A673 (cell line): ENCODE data around the gene CBFA2T3. TPM values are rescaled to one million over a fixed set of nuclear protein-coding genes. Genes with fewer than 3 reads are reported as not detected.

Experiments used
- BruUV-seq: library from RNA; stranded (reverse); fragments of 400-500 nt; replicated peaks from 2 replicates; lab custom pipeline; 2021; lab: Mats Ljungman, UMichigan
- CTCF ChIA-PET: fragments of 300-600 bp; sonication (Branson Sonifier 250); formaldehyde crosslinking; loops from one replicate; lab custom pipeline; 2022; ENCODE audit warnings: antibody characterized with exemption; lab: Charles Lee
- POLR2A ChIA-PET: fragments of 300-600 bp; sonication (Branson Sonifier 250); formaldehyde crosslinking; loops from one replicate; lab custom pipeline; 2022; ENCODE audit warnings: antibody characterized with exemption; ENCODE audit not compliant: low non-redundant PET; lab: Charles Lee
- DNase-seq: peaks from one replicate; pipeline ENCODE4 v3.0.0-alpha.2; 2015; ENCODE audit warnings: low spot score
- H3K27ac ChIP-seq: fragments of 200-600 bp; sonication (generic); 2 replicates; pipeline ENCODE4 v1.5.1; 2016; ENCODE audit warnings: mixed run types, low read depth, mild to moderate bottlenecking, mixed read lengths, antibody characterized with exemption, low read length; ENCODE audit not compliant: poor library complexity, severe bottlenecking
- H3K27me3 ChIP-seq: fragments of 200-600 bp; sonication (generic); replicated peaks from 2 replicates; pipeline ENCODE4 v1.6.1; 2017; ENCODE audit warnings: mixed run types, low read depth, mild to moderate bottlenecking, mixed read lengths, antibody characterized with exemption, low read length; ENCODE audit not compliant: insufficient read depth, poor library complexity
- H3K36me3 ChIP-seq: fragments of 200-600 bp; sonication (generic); 2 replicates; pipeline ENCODE4 v1.6.1; 2016; ENCODE audit warnings: mixed run types, mild to moderate bottlenecking, mixed read lengths, antibody characterized with exemption, low read length; ENCODE audit not compliant: insufficient read depth, poor library complexity, severe bottlenecking
- H3K4me1 ChIP-seq: fragments of 200-600 bp; sonication (generic); 2 replicates; pipeline ENCODE4 v1.6.1; 2017; ENCODE audit warnings: mixed run types, mild to moderate bottlenecking, mixed read lengths, antibody characterized with exemption, low read length; ENCODE audit not compliant: insufficient read depth, poor library complexity, severe bottlenecking
- H3K4me3 ChIP-seq: fragments of 200-600 bp; sonication (generic); 2 replicates; pipeline ENCODE4 v1.5.1; 2016; ENCODE audit warnings: low read depth, mixed run types, mild to moderate bottlenecking, mixed read lengths, low read length; ENCODE audit not compliant: poor library complexity, severe bottlenecking
- H3K9me3 ChIP-seq: fragments of 200-600 bp; sonication (generic); 2 replicates; pipeline ENCODE4 v1.6.1; 2016; ENCODE audit warnings: mixed run types, low read depth, mild to moderate bottlenecking, mixed read lengths, antibody characterized with exemption, low read length; ENCODE audit not compliant: poor library complexity, severe bottlenecking
- EZH2 ChIP-seq: fragments of 200-600 bp; sonication (generic); IDR thresholded peaks from 2 replicates; pipeline ENCODE4 v1.6.1; 2017; ENCODE audit warnings: borderline replicate concordance, low read depth, mild to moderate bottlenecking, mixed read lengths, antibody characterized with exemption, low read length; ENCODE audit not compliant: poor library complexity, severe bottlenecking
- intact Hi-C: fragments of 100-400 bp; cut with micrococcal nuclease; formaldehyde crosslinking; loops from one replicate; pipeline ENCODE4 v1.10.0; 2022; ENCODE audit not compliant: unreplicated experiment
- total RNA-seq: library from RNA; stranded (reverse); gene quantifications from 2 replicates; pipeline ENCODE4 v1.2.3, GENCODE V29; 2021
- TF ChIP-seq, protein P1 (sequence below): fragments of 300-800, 200-600 bp; sonication (generic); conservative IDR thresholded peaks from 2 replicates; pipeline ENCODE4 v1.5.1; 2017; ENCODE audit warnings: low read depth, mild to moderate bottlenecking, antibody characterized with exemption, low read length, moderate library complexity, mixed read lengths

CBFA2T3 gene
- total RNA-seq, 1 experiment from 2014 or later: 1.7 TPM

DNA sequence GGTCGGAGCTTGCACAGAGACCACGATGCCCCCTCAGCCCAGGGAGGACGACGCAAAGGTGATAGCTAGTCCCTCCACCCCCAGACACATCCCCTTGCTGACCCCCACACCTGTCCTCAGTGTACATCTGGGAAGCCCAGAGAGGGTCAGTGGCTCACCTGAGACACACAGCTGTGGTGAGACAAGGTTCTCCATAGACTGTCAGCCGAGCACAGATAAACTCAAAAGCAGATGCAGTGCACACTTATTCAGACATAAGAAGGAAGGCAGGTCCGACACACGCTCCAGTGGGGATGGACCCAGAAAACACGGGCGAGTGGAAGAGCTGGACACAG is 19.6 kb downstream of the CBFA2T3 start:
- no peaks in the 10 kb centered on the region for H3K36me3 ChIP-seq
- no TSS peak for BruUV-seq
- no peak for DNase-seq
- TF ChIP-seq, protein P1, sequence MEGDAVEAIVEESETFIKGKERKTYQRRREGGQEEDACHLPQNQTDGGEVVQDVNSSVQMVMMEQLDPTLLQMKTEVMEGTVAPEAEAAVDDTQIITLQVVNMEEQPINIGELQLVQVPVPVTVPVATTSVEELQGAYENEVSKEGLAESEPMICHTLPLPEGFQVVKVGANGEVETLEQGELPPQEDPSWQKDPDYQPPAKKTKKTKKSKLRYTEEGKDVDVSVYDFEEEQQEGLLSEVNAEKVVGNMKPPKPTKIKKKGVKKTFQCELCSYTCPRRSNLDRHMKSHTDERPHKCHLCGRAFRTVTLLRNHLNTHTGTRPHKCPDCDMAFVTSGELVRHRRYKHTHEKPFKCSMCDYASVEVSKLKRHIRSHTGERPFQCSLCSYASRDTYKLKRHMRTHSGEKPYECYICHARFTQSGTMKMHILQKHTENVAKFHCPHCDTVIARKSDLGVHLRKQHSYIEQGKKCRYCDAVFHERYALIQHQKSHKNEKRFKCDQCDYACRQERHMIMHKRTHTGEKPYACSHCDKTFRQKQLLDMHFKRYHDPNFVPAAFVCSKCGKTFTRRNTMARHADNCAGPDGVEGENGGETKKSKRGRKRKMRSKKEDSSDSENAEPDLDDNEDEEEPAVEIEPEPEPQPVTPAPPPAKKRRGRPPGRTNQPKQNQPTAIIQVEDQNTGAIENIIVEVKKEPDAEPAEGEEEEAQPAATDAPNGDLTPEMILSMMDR: no peak
- TF ChIP-seq EZH2: no peak
- CTCF ChIA-PET: no interaction called here
- H3K4me1 ChIP-seq: no peaks in the 10 kb centered on the region
- no peaks in the 10 kb centered on the region for H3K9me3 ChIP-seq
- intact Hi-C loops: no loop called here
- no peak overlapping the region for H3K27ac ChIP-seq
- no peak overlapping the region for H3K4me3 ChIP-seq
- POLR2A ChIA-PET: no interaction called here
- peaks cover 7% of the 10 kb centered on the region for H3K27me3 ChIP-seq

- H3K4me1 ChIP-seq: no peaks in the 10 kb centered on the region
- BruUV-seq: no TSS peak
- no peak overlapping the region for H3K4me3 ChIP-seq
- ChIA-PET CTCF (no interaction called here), POLR2A (no interaction called here)
- intact Hi-C loops: no loop called here
- H3K36me3 ChIP-seq: no peaks in the 10 kb centered on the region
- no peaks in the 10 kb centered on the region for H3K9me3 ChIP-seq
- TF ChIP-seq, protein P1: no peak
- TF ChIP-seq EZH2: no peak
- H3K27ac ChIP-seq: no peak overlapping the region
- H3K27me3 ChIP-seq: peaks cover 10% of the 10 kb centered on the region
- no peak for DNase-seq
These were observed 20.2 kb downstream of the CBFA2T3 start for GRCh38 chr16:88956546-88957432.

GRCh38 chr16:88955906-88956305 is 21.1 kb downstream of the CBFA2T3 start:
- Histone ChIP-seq H3K27me3 (peaks cover 10% of the 10 kb centered on the region), H3K4me1 (no peaks in the 10 kb centered on the region), H3K36me3 (no peaks in the 10 kb centered on the region), H3K4me3 (no peak overlapping the region), H3K27ac (no peak overlapping the region), H3K9me3 (no peaks in the 10 kb centered on the region)
- ChIA-PET POLR2A (no interaction called here), CTCF (no interaction called here)
- no TSS peak for BruUV-seq
- no peak for TF ChIP-seq EZH2
- TF ChIP-seq, protein P1: no peak
- DNase-seq: no peak
- intact Hi-C loops: no loop called here
